HG03457 (cell line): ENCODE data around the gene TAF6.

Experiments
- ATAC-seq: cut with Tn5 transposase; IDR thresholded peaks from one replicate; pipeline ENCODE4 v1.9.1; 2021; ENCODE audit warnings: moderate number of reproducible peaks; ENCODE audit not compliant: unreplicated experiment

The TAF6 gene

DNA sequence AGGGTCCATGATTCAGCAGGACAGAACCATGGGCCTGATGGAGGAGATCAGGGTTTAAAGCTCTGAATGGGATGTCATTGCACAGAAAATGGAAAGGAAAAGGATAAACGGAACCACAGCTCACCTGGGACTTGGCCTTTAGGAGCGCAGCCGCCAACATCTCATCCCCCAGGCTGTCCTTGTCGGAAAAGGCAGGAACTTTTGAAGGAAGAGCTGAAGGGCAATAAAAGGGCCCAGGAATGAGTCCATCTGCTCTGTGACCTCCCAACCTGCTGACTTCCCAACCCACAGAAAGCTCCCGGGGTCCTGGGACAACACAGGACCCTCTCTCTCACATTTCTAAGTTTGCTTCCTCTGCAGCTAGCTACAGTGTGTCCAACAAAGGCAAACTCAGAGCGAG is 43.7 kb downstream of the TAF6 start:
- ATAC-seq, result no peak

DNA sequence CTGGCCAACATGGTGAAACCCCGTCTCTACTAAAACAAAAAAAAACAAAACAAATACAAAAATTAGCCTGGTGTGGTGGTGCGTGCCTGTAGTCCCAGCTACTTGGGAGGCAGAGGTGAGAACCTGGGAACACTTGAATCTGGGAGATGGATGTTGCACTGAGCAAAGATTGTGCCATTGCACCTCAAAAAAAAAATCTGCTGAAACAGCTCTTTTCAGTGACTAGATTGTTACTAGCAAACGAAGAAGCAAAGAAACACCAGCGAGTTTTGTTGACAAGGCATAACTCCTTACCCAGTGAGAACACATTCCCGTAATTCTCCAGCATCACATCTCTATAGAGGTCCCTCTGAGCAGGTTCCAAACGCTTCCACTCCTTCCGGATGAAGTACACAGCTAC is 44.3 kb downstream of the TAF6 start:
- no peak for ATAC-seq

DNA sequence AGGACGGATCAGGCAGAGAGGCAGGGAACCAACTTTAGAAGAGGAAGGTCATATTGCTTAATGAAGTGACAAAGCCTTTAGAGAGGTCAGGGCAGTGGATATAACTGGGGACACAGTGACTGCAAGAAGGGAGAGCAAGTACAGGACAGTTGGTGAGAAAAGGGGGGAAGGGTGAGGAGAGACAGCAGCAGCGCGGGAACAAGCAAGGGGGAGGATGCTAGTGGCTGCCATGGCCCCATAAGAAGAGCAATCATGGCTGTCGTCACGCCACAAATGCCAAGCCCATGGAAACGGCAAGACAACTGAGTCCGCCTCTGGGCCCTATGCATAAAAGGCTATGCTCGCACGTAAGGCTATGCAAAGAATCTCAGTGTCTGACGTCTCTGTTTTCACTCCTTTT is 46.7 kb downstream of the TAF6 start:
- no peak for ATAC-seq

DNA sequence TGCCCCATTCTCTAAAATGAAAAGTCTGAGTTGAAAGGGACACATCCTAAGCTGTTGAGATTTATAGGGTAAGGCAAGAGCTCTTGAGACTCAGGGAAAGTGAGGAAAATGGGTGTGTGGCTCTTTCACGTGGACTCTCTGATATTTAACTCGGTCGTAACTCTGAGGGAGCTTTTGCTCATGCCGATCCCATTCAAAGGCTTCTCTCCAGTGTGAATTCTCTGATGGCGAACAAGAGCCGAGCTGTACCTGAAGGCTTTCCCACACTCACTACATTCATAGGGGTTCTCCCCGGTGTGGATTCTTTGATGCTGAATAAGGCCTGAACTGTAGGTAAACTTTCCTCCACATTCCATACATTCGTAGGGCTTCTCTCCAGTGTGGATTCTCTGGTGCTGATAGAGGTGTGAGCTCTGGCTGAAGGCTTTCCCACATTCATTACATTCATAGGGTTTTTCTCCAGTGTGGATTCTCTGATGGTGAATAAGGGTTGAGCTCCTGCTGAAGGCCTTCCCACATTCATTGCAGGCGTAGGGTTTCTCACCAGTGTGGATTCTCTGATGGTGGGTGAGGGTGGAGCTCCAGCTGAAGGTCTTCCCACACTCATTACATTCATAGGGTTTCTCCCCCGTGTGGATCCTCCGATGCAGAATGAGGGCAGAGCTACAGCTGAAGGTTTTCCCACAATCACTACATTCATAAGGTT is 48.0 kb downstream of the TAF6 start:
- ATAC-seq, result no peak

DNA sequence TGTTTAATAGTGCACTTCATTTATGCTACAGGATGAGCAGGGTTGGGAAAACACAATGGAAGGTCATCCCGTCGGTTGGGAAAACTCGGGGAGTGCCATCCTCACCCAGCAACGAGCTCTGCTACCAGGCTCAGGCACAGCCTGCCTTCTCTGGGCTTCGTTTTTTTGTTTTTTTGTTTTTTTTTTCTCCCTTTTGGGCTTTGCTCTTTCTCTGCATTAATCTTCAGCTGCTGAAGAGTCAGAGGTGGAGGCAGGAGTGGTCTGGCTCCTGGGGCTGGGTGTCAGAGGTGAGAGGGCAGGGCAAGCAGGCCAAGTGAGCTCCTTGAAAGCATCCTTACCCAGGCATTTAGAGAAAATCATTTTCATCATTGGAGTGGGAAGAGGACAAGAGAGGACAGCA is 49.2 kb downstream of the TAF6 start:
- ATAC-seq, result no peak

DNA sequence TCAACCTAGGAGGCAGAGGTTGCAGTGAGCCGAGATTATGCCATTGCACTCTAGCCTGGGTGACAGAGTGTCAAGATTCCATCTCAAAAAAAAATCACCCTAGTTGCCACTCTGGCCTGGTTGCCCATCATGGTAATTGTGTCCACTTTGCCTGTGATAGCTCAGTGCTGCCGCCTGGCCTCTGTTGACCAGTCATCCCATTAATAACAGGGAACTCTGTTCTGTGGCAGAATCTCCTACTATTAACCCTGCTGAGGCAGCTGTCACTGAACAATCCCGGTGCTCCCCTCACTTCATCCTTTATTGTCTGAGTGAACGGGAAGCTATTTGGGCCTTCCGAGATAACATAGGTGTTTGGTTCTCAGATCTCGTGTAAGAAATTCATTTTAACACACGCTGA is 52.2 kb downstream of the TAF6 start:
- no peak for ATAC-seq

DNA sequence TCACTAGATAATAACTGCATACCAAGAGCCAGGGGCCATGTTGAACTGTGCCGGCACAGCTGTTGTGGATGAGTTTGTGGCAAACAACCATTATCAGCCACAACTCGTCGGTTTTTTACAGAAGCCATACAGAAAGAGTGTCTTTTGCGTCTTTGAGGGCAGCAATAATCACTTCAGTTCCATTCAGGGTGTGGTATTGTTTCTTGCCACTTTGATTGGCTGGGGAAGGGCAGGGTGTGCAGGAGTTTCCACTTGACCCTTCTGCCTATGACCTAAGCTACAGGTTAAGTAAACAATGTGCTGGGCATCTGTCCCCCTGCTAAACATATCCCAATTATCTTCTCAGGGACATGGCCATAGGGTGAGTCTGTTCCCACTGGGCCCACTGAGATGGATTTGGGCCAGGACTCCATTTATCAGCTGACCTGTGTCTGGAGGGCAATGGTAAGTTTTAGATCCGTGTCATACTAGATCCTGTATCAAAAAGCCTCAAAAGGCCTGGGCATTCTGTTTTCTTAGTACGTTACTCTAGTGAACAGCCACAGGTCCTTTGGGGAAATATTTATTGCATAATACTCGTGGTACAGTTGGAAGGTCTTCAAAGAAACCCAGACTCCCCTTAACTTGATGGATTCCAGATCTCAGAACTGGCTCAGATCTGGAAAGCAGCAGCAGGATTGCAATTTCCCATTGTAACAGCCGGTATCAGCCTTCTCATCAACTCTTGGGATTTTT is 53.5 kb downstream of the TAF6 start:
- no peak for ATAC-seq

DNA sequence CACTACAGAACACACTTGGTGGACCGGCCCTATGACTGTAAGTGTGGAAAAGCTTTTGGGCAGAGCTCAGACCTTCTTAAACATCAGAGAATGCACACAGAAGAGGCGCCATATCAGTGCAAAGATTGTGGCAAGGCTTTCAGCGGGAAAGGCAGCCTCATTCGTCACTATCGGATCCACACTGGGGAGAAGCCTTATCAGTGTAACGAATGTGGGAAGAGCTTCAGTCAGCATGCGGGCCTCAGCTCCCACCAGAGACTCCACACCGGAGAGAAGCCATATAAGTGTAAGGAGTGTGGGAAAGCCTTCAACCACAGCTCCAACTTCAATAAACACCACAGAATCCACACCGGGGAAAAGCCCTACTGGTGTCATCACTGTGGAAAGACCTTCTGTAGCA is 55.0 kb downstream of the TAF6 start:
- no peak for ATAC-seq

DNA sequence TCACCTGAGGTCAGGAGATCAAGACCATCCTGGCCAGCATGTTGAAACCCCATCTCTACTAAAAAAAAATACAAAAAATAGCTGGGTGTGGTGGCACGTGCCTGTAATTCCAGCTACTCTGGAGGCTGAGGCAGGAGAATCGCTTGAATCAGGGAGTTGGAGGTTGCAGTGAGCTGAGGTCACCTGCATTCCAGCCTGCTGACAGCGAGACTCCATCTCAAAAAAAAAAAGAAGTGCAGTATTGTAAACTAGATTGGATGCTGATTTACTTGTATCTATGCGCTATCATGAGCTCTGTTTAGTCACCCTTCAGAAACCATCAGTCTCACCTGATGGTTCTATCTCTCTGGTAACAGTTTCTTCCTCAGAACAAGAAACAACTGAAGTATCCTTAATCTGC is 55.8 kb downstream of the TAF6 start:
- no peak for ATAC-seq

DNA sequence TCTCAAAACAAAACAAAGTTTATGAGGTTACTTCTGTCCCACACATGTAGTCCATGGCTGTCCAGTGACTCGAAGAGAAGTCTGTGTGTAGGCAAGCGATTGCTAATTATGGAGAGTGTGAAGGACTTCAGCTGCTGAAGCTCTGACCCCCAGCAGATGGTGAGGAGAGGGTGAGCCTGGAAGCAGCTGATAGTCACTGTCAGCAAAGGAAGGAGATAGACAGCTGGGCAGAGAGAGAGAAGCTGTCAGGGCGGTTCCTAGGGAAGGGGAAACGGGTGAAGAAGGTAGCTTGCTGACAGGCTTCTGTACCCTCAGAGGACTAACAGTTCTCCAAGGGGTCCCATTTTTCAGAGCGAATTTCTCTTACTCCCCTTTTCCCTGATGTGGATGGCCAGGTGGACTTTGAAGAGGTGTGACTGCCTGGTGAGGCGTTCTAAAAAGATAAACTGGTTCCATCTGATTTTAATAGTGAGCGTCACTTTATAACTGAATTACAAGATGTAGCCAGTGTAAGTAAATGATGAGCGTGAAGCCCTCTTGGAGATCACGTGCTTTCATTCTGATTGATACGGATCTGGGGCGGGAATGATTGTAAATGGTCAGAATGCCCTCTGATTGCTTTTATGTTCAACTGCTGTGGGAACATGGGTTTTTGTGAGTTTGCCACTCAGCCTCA is 57.5 kb downstream of the TAF6 start:
- ATAC-seq, result no peak

DNA sequence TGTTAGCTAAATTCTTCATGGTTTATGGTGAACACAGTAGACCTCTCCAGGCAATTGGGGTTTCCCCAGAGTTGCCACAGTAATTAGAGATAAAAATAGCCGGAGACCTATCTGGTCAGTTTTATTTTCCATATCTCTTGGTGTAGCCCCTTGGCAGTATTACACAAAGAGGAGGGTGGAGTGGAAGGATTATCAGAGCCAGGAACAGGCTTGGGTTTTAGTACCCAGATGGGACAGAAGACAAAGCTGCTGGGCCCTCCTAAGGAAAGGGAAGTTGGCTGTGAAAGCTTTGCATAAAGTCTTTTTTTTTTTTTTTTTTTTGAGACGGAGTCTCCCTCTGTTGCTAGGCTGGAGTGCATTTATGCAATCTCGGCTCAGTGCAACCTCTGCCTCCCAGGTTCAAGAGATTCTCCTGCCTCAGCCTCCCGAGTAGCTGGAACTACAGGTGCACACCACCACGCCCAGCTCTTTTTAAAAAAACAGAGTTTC is 59.9 kb downstream of the TAF6 start:
- ATAC-seq, result no peak
